ENCODE data around the gene CLN6.
"Not testable (repeated sequence)": the region's sequence is repeated elsewhere in the genome, so short reads cannot be mapped to it uniquely, and the experiment has no call there.

CLN6 gene

GRCh38 chr15:68221530-68222431, 7.7 kb downstream of the CLN6 start:
- not testable (repeated sequence) for DNase-seq

- DNase-seq, result no peak
These were observed 8.6 kb downstream of the CLN6 start for GRCh38 chr15:68220967-68221366.

GRCh38 chr15:68220489-68220888, 9.0 kb downstream of the CLN6 start:
- no peak for DNase-seq

GRCh38 chr15:68218847-68219798, 10.4 kb downstream of the CLN6 start:
- DNase-seq, result no peak

- no peak for DNase-seq
These were observed 11.2 kb downstream of the CLN6 start for GRCh38 chr15:68218331-68218730.

GRCh38 chr15:68217341-68217740, 12.2 kb downstream of the CLN6 start:
- no peak for DNase-seq

GRCh38 chr15:68214838-68215254, 14.7 kb downstream of the CLN6 start:
- DNase-seq, result peak; percentile 57 to 60

- no peak for DNase-seq
These were observed 15.3 kb downstream of the CLN6 start for GRCh38 chr15:68213991-68214837.

GRCh38 chr15:68213491-68213845, 16.1 kb downstream of the CLN6 start:
- not testable (repeated sequence) for DNase-seq

- DNase-seq, result no peak
These were observed 17.7 kb downstream of the CLN6 start for GRCh38 chr15:68211656-68212320.

- DNase-seq, result peak; percentile 29 to 34
These were observed 18.5 kb downstream of the CLN6 start for GRCh38 chr15:68210821-68211655.

GRCh38 chr15:68210409-68210756, 19.1 kb downstream of the CLN6 start:
- no peak for DNase-seq

- DNase-seq, result no peak
These were observed 19.7 kb downstream of the CLN6 start for GRCh38 chr15:68209735-68210408.

GRCh38 chr15:68209272-68209671, 20.3 kb downstream of the CLN6 start:
- DNase-seq, result no peak

- DNase-seq, result no peak
These were observed 20.8 kb downstream of the CLN6 start for GRCh38 chr15:68208636-68209240.

GRCh38 chr15:68208136-68208535, 21.4 kb downstream of the CLN6 start:
- no peak for DNase-seq

- no peak for DNase-seq
These were observed 22.2 kb downstream of the CLN6 start for GRCh38 chr15:68207176-68207935.

GRCh38 chr15:68206711-68207151, 22.8 kb downstream of the CLN6 start:
- DNase-seq, result no peak

GRCh38 chr15:68205954-68206539, 23.5 kb downstream of the CLN6 start:
- peak; percentile 91 to 93 for DNase-seq

Measured in inflammatory macrophage (primary cell).